PC-3 (cell line): ENCODE measurements around the gene LMO7. TPM values are rescaled to one million over a fixed set of nuclear protein-coding genes. Genes with fewer than 3 reads are reported as not detected.

Source experiments
- ATAC-seq: fragments of 200-7000 bp; cut with Tn5 transposase; 2 replicates; pipeline ENCODE4 v1.9.1; 2020; ENCODE audit warnings: mild to moderate bottlenecking, moderate library complexity
- BruUV-seq: library from RNA; stranded (reverse); fragments of 400-500 nt; replicated peaks from 2 replicates; lab custom pipeline; 2021; lab: Mats Ljungman, UMichigan
- CTCF ChIA-PET: fragments of 300-600 bp; sonication (Branson Sonifier 250); formaldehyde crosslinking; loops from one replicate; lab custom pipeline; 2022; ENCODE audit warnings: antibody characterized with exemption; lab: Charles Lee
- POLR2A ChIA-PET: fragments of 300-600 bp; sonication (Branson Sonifier 250); formaldehyde crosslinking; loops from one replicate; lab custom pipeline; 2022; ENCODE audit warnings: antibody characterized with exemption; ENCODE audit not compliant: unreplicated experiment; lab: Charles Lee
- DNase-seq: peaks from one replicate; pipeline ENCODE4 v3.0.0-alpha.2; 2015
- H2AFZ ChIP-seq: fragments of 300-600 bp; sonication (generic); 2 replicates; pipeline ENCODE4 v1.6.0; 2016; ENCODE audit warnings: antibody characterized with exemption, low read length
- H3F3A ChIP-seq: fragments of 300-600 bp; sonication (generic); one replicate; pipeline ENCODE4 v1.6.0; 2017; ENCODE audit warnings: antibody characterized with exemption, low read length, control low read depth, mild to moderate bottlenecking; ENCODE audit not compliant: unreplicated experiment
- H3K27ac ChIP-seq: fragments of 300-600 bp; sonication (generic); 2 replicates; pipeline ENCODE4 v1.5.1; 2016; ENCODE audit warnings: mild to moderate bottlenecking, low read length
- H3K27me3 ChIP-seq: fragments of 300-600 bp; sonication (generic); 2 replicates; pipeline ENCODE4 v1.6.1; 2016; ENCODE audit warnings: low read length, mixed read lengths
- H3K36me3 ChIP-seq: fragments of 300-600 bp; sonication (generic); 2 replicates; pipeline ENCODE4 v1.6.1; 2016; ENCODE audit warnings: low read depth, mixed run types, low read length, mixed read lengths
- H3K4me1 ChIP-seq: fragments of 300-600 bp; sonication (generic); 2 replicates; pipeline ENCODE4 v1.5.1; 2016; ENCODE audit warnings: low read length; ENCODE audit not compliant: insufficient read depth
- H3K4me2 ChIP-seq: fragments of 300-600 bp; sonication (generic); 2 replicates; pipeline ENCODE4 v1.6.0; 2016; ENCODE audit warnings: low read length
- H3K4me3 ChIP-seq: fragments of 300-600 bp; sonication (generic); 2 replicates; pipeline ENCODE4 v1.5.1; 2016; ENCODE audit warnings: mild to moderate bottlenecking, low read length, mixed read lengths
- H3K79me2 ChIP-seq: fragments of 300-600 bp; sonication (generic); 2 replicates; pipeline ENCODE4 v1.6.1; 2017; ENCODE audit warnings: low read length, mixed read lengths
- H3K9ac ChIP-seq: fragments of 300-600 bp; sonication (generic); 2 replicates; pipeline ENCODE4 v1.6.0; 2016; ENCODE audit warnings: mild to moderate bottlenecking, low read length
- H3K9me2 ChIP-seq: fragments of 300-600 bp; sonication (generic); replicated peaks from 2 replicates; pipeline ENCODE4 v1.6.1; 2016; ENCODE audit warnings: mixed run types, low read length, mixed read lengths
- H3K9me3 ChIP-seq: fragments of 300-600 bp; sonication (generic); 2 replicates; pipeline ENCODE4 v1.6.1; 2016; ENCODE audit warnings: low read length, mixed read lengths
- H4K20me1 ChIP-seq: fragments of 300-600 bp; sonication (generic); 2 replicates; pipeline ENCODE4 v1.6.1; 2016; ENCODE audit warnings: low read length, mixed read lengths
- EZH2 ChIP-seq: fragments of 300-600 bp; sonication (generic); IDR thresholded peaks from one replicate; pipeline ENCODE4 v1.6.1; 2017; ENCODE audit warnings: antibody characterized with exemption, mild to moderate bottlenecking, low read length; ENCODE audit not compliant: unreplicated experiment
- EZH2phosphoT487 ChIP-seq: fragments of 300-600 bp; sonication (generic); IDR thresholded peaks from 2 replicates; pipeline ENCODE4 v1.6.1; 2018; ENCODE audit warnings: mild to moderate bottlenecking, antibody characterized with exemption, low read length, borderline replicate concordance
- intact Hi-C: fragments of 100-400 bp; cut with micrococcal nuclease; formaldehyde crosslinking; loops from 2 replicates; pipeline ENCODE4 v1.9.0; 2023
- total RNA-seq: library from RNA; depleted of rRNA; stranded (reverse); fragments of >200 nt; gene quantifications from 2 replicates; pipeline ENCODE4 v1.2.3, GENCODE V29; 2014
- TF ChIP-seq, protein P1 (sequence below): fragments of 300-600 bp; sonication (generic); conservative IDR thresholded peaks from 2 replicates; pipeline ENCODE4 v1.5.1; 2017; ENCODE audit warnings: antibody characterized with exemption, low read depth, mild to moderate bottlenecking, low read length

Gene LMO7
- total RNA-seq, 1 experiment from 2014 or later, result 83.6 TPM

DNA sequence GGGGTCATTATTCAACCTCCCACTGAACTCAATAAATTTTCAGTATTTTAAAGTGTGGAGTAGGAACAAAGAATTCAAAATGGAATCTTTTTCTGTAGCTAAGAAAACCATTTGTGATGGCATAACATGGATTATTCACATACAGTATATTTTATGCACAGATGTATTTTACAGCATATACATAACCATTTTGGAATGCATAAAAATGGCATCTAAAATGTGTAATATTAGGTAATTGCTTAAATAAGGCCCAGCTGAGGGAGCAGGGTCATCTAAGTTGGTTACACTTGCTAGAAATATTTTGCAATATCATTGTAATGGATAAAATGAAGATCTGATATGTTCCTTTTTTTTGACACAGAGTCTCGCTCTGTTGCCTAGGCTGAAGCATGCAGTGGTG, 146.9 kb downstream of the LMO7 start:
- no peak overlapping the region for H3K4me2 ChIP-seq
- DNase-seq (no peak), ATAC-seq (no peak)
- peaks cover 67% of the 10 kb centered on the region for H3K79me2 ChIP-seq
- POLR2A ChIA-PET, result interaction anchor here (0.6 kb wide), 1 partner anchor 61 kb away, joined by 5 read pairs; no protein-coding TSS in a partner anchor
- H3K27me3 ChIP-seq, result no peaks in the 10 kb centered on the region
- no peaks in the 10 kb centered on the region for H3K9me3 ChIP-seq
- peaks cover 15% of the 10 kb centered on the region for H3K36me3 ChIP-seq
- no peak for TF ChIP-seq EZH2
- TF ChIP-seq, protein P1, sequence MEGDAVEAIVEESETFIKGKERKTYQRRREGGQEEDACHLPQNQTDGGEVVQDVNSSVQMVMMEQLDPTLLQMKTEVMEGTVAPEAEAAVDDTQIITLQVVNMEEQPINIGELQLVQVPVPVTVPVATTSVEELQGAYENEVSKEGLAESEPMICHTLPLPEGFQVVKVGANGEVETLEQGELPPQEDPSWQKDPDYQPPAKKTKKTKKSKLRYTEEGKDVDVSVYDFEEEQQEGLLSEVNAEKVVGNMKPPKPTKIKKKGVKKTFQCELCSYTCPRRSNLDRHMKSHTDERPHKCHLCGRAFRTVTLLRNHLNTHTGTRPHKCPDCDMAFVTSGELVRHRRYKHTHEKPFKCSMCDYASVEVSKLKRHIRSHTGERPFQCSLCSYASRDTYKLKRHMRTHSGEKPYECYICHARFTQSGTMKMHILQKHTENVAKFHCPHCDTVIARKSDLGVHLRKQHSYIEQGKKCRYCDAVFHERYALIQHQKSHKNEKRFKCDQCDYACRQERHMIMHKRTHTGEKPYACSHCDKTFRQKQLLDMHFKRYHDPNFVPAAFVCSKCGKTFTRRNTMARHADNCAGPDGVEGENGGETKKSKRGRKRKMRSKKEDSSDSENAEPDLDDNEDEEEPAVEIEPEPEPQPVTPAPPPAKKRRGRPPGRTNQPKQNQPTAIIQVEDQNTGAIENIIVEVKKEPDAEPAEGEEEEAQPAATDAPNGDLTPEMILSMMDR, result no peak
- TF ChIP-seq EZH2phosphoT487, result no peak
- H3K9ac ChIP-seq, result no peak overlapping the region
- intact Hi-C loops, result no loop called here
- H2AFZ ChIP-seq, result no peak overlapping the region
- no peaks in the 10 kb centered on the region for H3F3A ChIP-seq
- BruUV-seq, result no TSS peak
- H3K4me1 ChIP-seq, result peaks cover 10% of the 10 kb centered on the region
- H3K9me2 ChIP-seq, result no peaks in the 10 kb centered on the region
- no peak overlapping the region for H3K4me3 ChIP-seq
- CTCF ChIA-PET, result no interaction called here
- H3K27ac ChIP-seq, result no peak overlapping the region
- 0 out of 2 replicates have a peak, but pooled peaks cover 4% of the 10 kb centered on the region for H4K20me1 ChIP-seq

DNA sequence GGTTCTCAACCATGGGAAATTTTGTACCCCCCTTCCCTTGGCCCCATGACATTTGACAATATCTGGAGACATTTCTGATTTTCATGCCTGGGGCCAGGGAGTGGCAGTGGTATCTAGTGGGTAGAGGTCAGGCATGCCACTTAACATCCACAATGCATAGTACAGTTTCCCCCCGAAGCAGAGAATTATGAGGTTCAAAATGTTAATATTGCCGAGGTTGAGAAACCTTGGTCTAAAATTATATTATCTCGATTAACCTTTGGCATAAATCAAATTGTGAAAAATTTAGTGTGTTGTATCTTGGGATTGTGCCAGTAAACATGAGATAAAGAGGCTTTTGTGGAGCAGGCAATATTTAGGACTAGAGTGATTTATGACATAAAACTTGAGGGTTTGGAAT, 147.9 kb downstream of the LMO7 start:
- H3K79me2 ChIP-seq, result peaks cover 68% of the 10 kb centered on the region
- no peaks in the 10 kb centered on the region for H3K9me2 ChIP-seq
- no peaks in the 10 kb centered on the region for H3K27me3 ChIP-seq
- DNase-seq (no peak), ATAC-seq (no peak)
- no peak overlapping the region for H3K4me3 ChIP-seq
- H2AFZ ChIP-seq, result no peak overlapping the region
- TF ChIP-seq, protein P1, result no peak
- TF ChIP-seq EZH2phosphoT487 (no peak), EZH2 (no peak)
- peaks cover 16% of the 10 kb centered on the region for H3K4me1 ChIP-seq
- no peak overlapping the region for H3K9ac ChIP-seq
- ChIA-PET POLR2A (interaction anchor here (0.5 kb wide), 1 partner anchor 95 kb away, joined by 3 read pairs; no protein-coding TSS in a partner anchor), CTCF (no interaction called here)
- peaks cover 10% of the 10 kb centered on the region for H3K36me3 ChIP-seq
- intact Hi-C loops, result no loop called here
- 0 out of 2 replicates have a peak overlapping the region, but pooled peaks have one; percentile 0 for H3K27ac ChIP-seq
- H3K9me3 ChIP-seq, result no peaks in the 10 kb centered on the region
- no TSS peak for BruUV-seq
- no peak overlapping the region for H3K4me2 ChIP-seq
- H3F3A ChIP-seq, result no peaks in the 10 kb centered on the region
- H4K20me1 ChIP-seq, result 0 out of 2 replicates have a peak, but pooled peaks cover 4% of the 10 kb centered on the region

DNA sequence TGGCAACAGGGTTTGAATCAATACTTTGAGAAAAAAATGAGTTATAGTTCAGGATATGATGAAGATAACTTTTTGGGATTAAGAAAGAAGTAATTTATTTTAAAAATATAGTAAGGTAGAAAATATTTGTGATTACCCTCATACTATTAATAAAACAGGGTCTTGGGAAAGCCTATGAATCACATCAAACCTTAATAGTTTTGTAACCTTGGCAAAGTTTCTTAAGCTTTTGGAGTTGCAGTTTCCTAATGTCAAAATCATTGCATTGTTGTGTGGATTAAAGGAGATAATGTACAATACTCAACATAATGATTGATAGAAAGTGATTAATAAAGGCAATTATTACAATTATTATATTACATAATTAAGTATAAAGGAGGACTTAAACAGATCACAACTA, 149.0 kb downstream of the LMO7 start:
- ATAC-seq, result no peak
- H3K9ac ChIP-seq, result no peak overlapping the region
- no peak for DNase-seq
- TF ChIP-seq EZH2phosphoT487 (no peak), EZH2 (no peak)
- TF ChIP-seq, protein P1, result no peak
- no peak overlapping the region for H3K4me2 ChIP-seq
- H4K20me1 ChIP-seq, result 0 out of 2 replicates have a peak, but pooled peaks cover 4% of the 10 kb centered on the region
- no TSS peak for BruUV-seq
- CTCF ChIA-PET, result no interaction called here
- peaks cover 4% of the 10 kb centered on the region; the same call in 1 of the 2 replicates for H3K36me3 ChIP-seq
- H3K4me3 ChIP-seq, result no peak overlapping the region
- POLR2A ChIA-PET, result no interaction called here
- H3K4me1 ChIP-seq, result peaks cover 17% of the 10 kb centered on the region
- peaks cover 73% of the 10 kb centered on the region for H3K79me2 ChIP-seq
- H2AFZ ChIP-seq, result no peak overlapping the region
- intact Hi-C loops, result no loop called here
- H3F3A ChIP-seq, result no peaks in the 10 kb centered on the region
- H3K27me3 ChIP-seq, result no peaks in the 10 kb centered on the region
- H3K9me2 ChIP-seq, result no peaks in the 10 kb centered on the region
- H3K9me3 ChIP-seq, result no peaks in the 10 kb centered on the region
- no peak overlapping the region for H3K27ac ChIP-seq
